Lung microvascular endothelial cell (primary cell): ENCODE results near the gene CLTB. TPM values are rescaled to one million over a fixed set of nuclear protein-coding genes. Genes with fewer than 3 reads are reported as not detected.
A peak's percentile ranks its signal among the peaks of the same experiment; 100 is the strongest.

Experiments
- DNase-seq, 2 donors: peaks; one replicate each; pipeline versions ENCODE4 v3.0.0 to v3.0.0-alpha.2; 2010; ENCODE audit warnings: low read depth in 2 of 2
- total RNA-seq: library from RNA; depleted of rRNA; stranded (reverse); fragments of >200 nt; gene quantifications from 2 replicates; pipeline ENCODE4 v1.2.1, GENCODE V29; 2014

The CLTB gene
- total RNA-seq, 1 donor from 2014 or later: 171 TPM

DNA sequence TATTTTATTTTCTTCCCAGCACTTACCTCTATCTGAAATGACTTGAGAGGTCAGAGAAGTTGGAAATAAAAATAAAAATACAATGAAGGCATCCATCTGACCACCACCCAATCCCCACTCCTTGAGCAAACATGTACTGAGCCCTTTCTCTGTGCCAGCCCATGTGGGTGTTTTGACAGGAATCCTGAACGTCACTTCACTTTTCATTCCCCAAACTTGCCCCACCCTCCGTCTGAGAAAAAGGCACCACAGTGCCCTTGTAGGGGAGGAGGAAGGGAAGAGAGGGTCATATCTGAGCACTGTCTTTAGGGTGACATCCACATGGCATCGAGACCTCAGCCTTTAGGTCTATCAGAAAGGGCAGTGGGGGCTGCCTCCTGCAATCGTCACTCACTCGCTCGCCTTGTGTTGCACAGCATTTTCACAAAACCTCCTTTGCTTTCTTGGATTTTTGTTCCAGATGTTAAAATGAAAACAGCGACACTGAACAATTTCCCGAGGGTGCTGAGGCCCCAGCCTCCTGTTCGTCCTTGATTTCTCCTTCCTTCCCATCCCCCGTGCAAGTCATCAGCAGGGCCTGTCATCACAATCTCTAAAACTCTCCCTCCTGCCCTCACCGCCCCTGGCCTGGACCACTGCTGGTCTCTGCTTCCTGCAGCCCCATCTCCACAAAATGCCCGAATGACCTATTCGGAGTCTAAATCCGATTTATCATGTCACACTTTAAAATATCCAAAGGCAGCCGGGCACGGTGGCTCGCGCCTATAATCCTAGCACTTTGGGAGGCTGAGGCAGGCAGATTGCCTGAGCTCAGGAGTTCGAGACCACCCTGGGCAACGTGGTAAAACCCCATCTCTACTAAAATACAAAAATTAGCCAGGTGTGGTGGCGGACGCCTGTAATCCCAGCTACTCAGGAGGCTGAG, 14.8 kb downstream of the CLTB start:
- no peak for DNase-seq

DNA sequence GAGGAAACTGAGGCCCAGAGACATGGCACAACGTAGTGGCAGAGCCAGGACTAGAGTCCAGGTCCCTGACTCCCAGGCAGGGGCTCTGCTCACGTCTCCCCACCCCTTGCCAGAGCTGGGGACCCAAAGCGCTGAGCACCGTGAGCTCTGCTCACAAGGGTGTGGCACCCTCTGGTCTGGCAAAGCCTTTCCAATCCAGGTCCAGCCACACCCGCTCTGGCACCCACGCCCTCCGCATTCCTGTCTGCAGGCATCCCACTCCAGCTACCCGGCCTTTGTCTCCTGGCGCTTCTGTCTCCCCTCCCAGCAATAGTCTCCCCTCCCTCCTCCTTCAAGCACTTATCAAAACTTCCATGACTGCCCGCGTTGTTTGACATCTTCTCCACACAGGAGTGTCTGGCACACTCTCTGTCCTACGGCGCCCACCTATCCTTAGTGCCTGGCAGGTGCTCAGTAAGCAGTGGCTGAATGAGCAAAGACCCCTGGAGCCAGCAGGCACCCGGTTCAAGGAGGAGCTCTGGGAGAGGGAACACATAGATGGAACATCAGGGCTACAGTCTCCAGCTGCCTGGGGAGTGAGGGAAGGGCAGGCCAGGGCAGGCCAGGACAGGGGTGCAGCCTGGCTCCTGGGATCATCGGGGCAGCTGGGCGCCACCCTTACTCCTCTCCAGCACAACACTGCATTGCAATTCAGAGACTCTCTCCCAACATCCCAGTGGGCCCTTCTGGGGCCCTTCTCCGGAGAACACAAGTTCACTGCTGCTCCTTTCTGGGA, 15.8 kb downstream of the CLTB start:
- DNase-seq: no peak

DNA sequence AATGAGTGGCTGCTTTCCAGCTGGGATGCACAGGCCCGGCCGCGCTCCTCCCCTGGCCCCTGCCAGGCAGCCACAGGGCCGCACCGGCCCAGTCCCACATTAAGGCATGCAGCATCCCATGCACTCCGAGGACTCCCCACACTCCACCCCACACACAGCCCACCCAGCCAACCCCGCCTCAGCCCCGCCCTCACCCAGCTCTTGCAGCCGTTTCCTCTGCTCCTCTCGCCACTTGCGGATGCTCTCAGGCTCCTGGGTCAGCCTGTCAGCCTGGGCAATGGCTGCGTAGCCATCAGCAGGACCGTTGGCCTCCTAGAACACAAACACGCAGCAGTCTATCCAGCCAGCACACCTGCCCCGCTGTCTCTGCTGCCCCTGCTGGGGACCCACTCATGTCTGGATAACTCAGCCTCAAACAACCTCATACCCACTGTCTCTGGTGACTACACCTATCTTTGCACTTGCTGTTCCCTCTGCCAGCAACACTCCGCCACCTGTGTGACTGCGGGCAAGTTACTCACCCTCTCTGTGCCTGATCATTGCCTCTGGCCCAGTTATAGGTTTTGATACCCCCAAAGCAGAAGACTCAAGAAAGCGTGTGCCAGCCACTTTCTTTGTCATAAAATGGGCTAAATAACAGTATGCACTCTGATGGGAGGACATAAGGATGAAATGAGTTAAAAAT, 18.5 kb downstream of the CLTB start:
- DNase-seq: no peak

DNA sequence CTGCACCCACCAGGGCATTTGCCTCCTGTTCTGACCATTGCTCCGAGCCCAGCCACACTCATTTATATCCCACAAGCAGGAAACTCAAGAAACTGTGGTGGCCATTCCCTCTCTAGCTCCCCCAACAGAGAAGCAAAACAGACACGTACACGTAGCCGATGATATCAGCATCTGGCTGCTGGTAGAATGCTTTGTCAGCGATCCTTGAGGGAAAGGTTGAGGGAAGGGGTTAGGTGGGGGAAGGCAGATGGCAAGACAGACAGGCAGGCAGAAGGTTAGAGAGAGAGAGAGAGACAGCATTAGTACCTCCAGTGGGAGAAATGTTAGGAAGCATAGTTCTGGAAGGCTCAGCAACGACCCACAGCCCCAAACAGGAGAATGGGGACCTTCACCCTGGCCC, 20.0 kb downstream of the CLTB start:
- DNase-seq: no peak

DNA sequence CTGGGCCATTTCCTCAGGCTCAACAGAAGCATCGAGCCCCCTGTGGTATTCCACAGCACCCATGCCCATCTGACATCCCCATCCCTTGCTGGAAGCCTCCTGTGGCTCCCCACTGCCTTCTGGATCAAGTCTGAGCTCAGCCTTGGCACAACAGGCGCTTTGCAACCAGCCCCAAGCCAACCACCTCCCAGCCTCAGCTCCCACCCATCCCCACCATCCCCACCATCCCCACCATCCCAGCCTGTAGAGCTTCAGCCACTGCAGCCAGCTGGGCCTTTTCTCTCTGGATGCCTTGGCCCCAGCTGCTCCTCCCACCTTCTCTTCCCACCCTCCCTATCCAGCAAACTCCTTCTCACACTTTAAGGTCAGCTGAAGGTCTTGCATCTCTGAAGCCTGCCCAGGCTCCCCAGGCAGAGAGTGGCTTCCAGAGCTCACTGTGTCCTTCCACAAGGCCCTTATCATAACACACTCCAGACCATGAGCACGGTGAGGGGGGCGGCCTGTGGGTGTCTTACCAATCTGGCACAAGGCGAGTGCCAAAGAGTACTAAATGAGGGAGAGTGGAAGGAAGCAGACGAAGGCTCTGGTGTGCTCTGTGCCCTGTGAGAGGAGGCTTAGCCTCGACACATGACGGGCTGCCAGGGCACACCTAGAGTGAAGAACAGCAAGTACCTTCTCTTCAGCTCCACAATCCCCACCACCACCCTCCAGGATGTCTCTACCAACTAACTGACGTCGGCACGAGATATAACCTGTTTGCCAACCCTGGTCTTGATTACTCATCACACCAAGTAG, 21.3 kb downstream of the CLTB start:
- no peak for DNase-seq

DNA sequence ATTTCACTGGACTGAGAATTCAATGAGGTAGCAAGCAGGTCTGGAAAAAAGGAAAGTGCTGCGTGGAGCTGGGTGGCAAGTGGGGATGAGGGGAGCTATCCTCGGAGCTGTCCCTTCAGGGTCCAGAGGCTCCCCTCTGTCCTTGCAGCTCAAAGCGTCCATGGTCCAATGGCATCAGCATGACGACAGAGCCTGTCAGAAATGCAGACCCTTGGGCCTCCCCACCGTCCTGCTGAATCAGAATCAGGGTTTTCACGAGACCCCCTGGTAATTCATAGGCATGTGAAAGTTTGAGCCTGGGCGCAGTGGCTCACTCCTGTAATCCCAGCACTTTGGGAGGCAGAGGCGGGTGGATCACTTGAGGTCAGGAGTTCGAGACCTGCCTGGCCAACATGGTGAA, 22.2 kb downstream of the CLTB start:
- DNase-seq: no peak

DNA sequence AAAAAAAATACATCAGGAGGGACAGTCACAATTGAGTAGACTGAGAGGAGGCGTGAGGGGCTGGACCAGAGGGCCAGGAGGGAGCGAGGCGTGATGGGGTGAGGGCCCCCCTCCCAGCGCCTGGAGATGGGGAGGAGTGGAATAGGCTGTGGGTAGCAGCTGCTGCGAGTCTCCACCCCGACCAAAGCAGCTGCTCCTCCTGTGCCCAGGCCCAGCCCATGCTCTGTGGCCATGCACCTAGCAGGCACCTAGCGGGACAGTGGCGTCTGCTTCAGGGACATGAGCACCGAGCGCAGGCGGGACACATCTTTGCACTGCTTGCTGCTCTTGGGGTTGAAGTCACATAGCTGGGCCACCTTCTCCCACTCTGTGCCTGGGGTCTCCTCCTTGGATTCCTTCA, 23.8 kb downstream of the CLTB start:
- no peak for DNase-seq

DNA sequence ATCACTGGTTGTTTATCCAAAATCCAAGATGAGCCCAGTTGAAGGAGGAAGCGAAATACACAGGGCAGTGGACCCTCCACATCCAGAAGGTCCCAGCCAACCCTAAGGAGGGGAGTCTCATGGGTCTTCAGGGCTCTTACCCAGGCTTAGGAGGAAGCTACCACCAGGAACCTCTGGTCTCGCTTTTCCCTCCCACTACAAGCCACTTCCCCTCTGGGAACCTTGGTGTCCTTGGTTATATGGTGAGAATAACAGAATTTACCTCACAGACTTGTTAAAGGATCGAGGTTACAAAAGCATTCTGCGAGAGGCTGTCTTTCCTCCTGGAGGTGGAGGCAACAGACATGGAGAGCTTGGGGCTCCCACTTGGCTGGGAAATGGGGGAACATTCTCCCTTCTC, 24.3 kb downstream of the CLTB start:
- no peak for DNase-seq

DNA sequence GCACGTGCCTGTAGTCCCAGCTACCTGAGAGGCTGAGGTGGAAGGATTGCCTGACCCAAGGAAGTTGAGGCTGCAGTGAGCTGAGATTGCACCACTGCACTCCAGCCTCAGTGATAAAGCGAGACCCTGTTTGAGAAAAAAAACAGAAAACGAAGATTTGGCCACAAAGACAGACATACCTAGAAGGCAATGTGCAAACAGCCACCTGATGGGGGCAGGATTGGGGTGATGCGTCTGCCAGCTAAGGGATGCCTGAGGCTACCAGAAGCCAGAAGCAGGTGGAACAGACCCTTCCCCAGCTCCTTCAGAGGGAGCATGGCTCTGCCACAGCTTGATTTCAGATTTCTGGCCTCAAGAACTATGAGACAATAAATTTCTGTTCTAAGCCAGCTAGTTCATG, 24.9 kb downstream of the CLTB start:
- no peak for DNase-seq

DNA sequence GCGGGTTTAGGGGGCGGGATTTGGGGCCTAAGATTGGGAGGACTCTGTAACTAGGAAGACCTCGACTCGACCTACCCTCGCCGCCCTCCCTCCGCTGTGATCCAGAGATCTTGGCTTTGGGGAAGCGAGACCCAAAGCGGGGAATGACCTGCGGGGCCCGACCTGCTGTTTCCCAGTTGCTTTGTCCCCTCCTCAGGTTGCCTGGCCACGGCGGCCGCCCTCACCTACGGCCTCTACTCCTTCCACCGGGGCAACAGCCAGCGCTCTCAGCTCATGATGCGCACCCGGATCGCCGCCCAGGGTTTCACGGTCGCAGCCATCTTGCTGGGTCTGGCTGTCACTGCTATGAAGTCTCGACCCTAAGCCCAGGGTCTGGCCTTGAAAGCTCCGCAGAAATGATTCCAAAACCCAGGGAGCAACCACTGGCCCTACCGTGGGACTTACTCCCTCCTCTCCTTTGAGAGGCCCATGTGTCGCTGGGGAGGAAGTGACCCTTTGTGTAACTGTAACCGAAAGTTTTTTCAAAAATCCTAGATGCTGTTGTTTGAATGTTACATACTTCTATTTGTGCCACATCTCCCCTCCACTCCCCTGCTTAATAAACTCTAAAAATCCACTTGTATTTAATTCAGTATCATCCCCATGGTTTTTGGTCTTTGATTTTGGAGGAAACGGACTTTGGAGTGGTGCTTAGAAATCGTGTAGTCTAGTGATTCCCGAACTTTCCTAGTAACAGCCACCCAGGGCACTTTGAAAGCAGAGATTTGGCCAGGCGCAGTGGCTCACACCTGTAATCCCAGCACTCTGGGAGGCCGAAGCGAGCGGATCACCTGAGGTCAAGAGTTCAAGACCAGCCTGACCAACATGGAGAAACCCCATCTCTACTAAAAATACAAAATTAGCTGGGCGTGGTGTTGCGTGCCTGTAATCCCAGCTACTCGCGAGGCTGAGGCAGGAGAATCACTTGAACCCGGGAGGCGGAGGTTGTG, 26.9 kb downstream of the CLTB start:
- DNase-seq: no peak

DNA sequence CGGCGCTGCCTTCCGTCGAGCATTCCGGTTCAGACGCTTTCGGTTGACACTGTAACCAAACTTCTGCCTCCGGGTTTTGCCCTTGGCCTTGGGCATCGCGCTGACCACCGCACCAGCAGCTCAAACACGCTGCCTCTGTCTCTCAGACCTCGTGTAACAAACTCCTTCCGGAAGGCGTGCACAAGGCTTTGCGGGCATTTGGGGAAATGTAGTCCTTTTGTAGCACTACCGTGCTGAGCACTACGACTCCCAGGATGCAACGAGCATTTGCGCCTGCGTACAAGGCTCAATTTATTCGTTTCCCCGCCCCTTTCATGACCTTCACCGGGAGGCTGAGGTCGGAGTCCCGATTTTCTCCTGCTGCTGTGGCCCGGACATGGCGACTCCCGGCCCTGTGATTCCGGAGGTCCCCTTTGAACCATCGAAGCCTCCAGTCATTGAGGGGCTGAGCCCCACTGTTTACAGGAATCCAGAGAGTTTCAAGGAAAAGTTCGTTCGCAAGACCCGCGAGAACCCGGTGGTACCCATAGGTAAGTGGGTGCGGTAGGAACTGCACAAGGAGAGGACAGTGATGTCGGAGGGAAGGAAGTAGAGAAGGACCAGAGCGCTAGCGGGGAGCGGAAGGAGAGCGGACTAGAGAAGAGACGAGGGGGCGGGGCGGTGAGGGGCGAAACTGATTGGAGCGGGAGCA, 27.8 kb downstream of the CLTB start, which contains the start of the genes HIGD2A and NOP16:
Gene HIGD2A (plus strand): TSS at position 308 of the 691 bp plus-strand sequence. CDS start 69 bp downstream, at position 377.
Gene NOP16 (minus strand): TSS at position 155 of the 691 bp plus-strand sequence. CDS start 59 bp downstream, at position 96.
- DNase-seq: peak; percentile 99

DNA sequence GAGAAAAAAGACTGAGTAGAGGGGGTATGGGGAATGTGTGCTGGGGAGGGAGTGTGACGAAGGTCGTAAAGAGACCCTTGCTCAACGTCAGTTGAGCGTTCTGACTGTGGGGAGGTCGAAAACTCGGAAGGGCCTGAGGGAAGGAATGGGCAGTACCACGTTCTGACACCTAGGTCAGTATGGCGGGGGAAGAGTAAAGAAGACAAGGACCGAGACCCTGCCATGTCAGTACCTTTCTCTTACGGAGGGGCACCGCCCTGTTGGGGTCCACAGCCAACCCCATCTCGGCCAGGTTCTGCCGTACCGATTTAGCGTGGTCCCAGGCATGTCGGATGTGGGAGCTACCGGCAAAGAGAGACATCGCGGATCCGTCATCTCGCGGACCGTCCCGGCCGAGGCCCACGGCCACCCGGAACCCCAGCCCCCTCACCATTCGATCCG, 28.3 kb downstream of the CLTB start:
- DNase-seq: peak; percentile 28 to 38

DNA sequence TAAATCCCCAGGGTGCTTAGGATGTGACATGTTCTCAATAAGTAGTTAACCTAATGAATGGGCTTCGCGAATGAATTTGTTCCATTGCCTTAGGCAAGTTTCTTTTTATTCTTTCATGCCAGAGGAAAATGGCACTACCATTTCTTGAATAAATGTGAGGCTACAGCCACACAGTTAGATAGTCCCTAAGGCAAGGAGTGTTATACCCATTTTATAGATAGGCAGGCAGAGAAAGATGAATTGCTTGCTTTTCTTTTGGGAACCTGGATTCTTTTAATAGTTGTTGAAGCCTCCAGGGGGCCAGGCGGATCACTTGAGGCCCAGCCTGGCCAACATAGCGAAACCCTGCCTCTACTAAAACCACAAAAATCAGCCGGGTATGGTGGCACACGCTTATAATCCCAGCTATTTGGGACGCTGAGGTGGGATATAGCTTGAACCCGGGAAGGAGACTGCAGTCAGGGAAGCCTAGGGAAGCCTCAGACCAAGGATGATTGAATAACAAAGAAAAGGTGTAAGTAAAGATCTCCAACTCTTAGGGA, 28.9 kb downstream of the CLTB start:
- DNase-seq: peak in 1 of 2 donors; percentile 14

DNA sequence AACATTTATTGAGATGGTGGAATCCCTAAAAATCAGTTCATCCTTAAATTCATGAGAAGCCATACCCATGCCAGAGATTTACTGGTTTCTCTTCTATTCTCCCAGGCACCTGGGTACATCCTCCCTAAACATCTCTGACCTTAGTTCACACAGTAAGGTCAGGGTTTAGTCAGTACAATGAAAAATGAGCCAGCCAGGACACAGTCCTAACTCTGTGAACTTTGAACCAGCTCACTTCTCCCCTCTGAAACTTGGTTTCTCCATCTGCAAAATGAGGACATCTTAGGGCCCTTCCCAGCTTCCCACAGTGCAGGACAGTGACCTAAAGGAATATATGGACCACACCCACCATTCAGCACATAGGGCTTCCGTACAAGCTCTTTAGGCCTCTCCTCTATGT, 29.8 kb downstream of the CLTB start:
- DNase-seq: no peak

DNA sequence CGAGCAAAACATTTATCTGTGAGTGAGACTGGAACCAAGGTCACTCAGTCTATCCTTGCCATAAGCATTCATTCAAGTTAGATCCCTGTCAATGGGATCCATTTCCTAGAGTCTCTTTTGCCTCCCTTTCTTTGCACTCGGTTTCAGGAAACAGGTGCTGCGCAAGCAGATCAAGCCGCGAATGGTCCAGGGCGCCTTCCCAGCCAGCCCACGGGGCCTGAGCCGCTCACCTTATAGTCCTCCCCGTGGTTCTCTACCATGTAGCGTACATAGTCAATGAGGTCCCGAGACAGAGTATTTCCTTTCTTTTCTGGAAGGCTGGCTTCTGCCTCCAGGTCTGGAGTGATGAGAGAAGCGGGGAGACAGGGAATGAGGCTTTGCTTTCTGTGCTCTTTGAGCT, 31.3 kb downstream of the CLTB start:
- DNase-seq: no peak

DNA sequence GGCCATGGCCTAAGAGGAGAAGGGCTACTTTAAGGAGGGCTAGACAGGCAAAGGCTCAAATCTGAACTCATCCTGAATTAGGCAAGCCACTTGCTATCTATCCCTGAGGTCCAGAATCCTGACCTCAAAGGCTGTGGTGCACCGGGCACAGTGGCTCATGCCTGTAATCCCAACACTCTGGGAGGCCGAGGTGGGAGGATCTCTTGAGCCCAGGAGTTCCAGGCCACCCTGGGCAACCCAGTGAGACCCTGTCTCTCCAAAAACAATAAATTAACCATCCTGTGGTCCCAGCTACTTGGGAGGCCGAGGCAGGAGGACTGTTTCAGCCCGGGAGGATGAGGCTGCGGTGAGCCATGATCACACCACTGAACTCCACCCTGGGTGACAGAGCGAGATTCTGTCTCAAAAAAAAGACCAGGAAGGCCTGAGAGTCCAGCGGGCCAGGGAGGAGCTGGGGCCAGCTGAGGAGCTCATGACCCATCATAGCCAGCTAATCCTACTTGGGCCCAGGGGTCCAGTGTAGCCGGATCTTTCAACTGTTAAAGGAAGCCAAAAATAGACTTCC, 31.9 kb downstream of the CLTB start:
- no peak for DNase-seq

DNA sequence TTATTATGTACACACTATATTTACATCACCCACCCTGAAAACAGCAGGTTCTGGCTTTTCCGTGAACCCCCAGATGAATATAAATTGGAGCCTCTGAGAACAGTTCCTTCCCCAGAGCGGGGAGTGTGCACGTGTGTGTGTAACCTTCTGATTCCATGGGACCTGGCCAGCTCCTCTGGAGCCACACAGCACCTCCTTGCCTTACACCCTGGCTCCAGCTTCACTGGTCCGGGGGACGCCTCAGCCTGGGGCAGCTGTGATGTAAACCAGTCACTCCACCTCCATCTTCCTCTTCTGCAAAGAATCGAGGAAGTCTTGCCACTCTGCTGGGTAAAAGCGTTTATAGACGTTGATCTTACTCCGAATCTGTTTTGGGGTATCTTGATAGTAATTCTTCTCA, 32.4 kb downstream of the CLTB start:
- no peak for DNase-seq

DNA sequence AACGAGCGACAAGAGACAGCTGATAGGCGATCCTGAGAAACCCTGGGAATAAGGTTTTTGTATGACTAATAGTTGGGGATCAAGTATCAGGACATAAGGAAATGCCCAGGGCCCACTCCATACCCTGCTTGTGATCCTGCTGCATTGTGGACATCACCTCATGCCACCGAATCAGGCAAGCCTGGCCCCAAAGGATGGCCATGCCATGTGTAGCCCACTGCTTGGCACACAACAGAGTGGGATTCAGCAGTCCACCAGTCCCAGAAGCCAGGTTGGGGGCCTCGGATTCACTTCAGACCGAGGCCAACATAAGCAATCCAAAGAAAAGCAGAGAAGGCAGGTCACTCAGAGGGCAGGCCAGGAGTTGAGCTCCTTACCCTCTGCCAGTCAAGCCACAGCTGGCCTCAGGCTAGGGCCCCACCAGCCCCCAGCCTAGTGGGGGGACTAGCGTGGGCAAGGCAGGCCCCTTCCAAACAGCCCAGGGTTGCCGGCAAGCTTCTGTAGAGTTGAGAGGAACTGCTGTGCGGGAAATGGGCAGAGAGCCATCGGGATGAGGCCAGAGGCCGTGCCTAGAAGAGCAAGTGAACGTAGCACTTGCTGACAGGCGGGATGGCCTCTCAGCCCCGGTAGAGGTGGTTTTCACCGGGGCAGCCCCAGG, 33.0 kb downstream of the CLTB start:
- DNase-seq: no peak
